Hepatocyte (in vitro differentiated cells): ENCODE results near the gene PDGFA.

Source experiments
- EZH2 ChIP-seq: fragments of 200-600 bp; sonication (generic); IDR thresholded peaks from 2 replicates; pipeline ENCODE4 v1.6.1; 2016; ENCODE audit warnings: antibody characterized with exemption, mild to moderate bottlenecking, borderline replicate concordance
- EZH2phosphoT487 ChIP-seq: fragments of 200-600 bp; sonication (generic); IDR thresholded peaks from one replicate; pipeline ENCODE4 v1.6.1; 2018; ENCODE audit warnings: antibody characterized with exemption, mild to moderate bottlenecking, low read depth, moderate library complexity; ENCODE audit not compliant: unreplicated experiment, severe bottlenecking
- TF ChIP-seq, protein P1 (sequence below): fragments of 200-600 bp; sonication (generic); IDR thresholded peaks from 2 replicates; pipeline ENCODE4 v1.5.1; 2016; ENCODE audit warnings: antibody characterized with exemption, mild to moderate bottlenecking; ENCODE audit not compliant: poor library complexity

GRCh38 chr7:534959-535358, 15.3 kb upstream of the PDGFA start:
- TF ChIP-seq, protein P1, sequence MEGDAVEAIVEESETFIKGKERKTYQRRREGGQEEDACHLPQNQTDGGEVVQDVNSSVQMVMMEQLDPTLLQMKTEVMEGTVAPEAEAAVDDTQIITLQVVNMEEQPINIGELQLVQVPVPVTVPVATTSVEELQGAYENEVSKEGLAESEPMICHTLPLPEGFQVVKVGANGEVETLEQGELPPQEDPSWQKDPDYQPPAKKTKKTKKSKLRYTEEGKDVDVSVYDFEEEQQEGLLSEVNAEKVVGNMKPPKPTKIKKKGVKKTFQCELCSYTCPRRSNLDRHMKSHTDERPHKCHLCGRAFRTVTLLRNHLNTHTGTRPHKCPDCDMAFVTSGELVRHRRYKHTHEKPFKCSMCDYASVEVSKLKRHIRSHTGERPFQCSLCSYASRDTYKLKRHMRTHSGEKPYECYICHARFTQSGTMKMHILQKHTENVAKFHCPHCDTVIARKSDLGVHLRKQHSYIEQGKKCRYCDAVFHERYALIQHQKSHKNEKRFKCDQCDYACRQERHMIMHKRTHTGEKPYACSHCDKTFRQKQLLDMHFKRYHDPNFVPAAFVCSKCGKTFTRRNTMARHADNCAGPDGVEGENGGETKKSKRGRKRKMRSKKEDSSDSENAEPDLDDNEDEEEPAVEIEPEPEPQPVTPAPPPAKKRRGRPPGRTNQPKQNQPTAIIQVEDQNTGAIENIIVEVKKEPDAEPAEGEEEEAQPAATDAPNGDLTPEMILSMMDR: no peak
- TF ChIP-seq EZH2phosphoT487: no peak
- TF ChIP-seq EZH2: no peak
